Measurements from ENCODE around the gene CENPP.

CENPP gene

DNA sequence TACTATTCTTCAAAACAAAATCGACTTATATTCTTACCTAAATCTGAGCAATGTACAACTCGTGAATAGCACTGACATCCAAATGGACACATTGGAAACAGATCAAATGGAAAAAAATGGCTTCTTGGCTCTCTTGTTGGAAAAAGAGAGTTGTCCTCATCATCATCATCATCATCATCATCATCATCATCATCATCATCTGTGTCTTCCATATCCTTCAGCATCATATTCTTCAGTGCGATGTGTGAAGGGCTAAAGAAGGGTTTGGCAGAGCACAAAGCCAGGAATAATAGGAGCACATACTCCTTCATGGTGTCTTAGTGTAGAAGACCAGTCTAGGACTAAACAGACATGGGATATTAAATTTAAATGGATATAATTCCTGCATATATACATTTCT lies 148.8 kb downstream of the CENPP start:
- no peaks in the 10 kb centered on the region for H3K79me2 ChIP-seq (ENCODE audit: low read length)
- H3K9ac ChIP-seq (ENCODE audit: low read length) = no peak overlapping the region
- H3K27ac ChIP-seq (ENCODE audit: low read length) = no peak overlapping the region
- peaks cover 7% of the 10 kb centered on the region for H3K4me1 ChIP-seq (ENCODE audit: low read length)
- H3K9me3 ChIP-seq (ENCODE audit: insufficient read depth, low read length) = no peaks in the 10 kb centered on the region
- H4K20me1 ChIP-seq (ENCODE audit: insufficient read depth, low read length) = no peaks in the 10 kb centered on the region
- no peak overlapping the region for H2AFZ ChIP-seq (ENCODE audit: low read depth, low read length)
- no peak overlapping the region for H3K4me3 ChIP-seq (ENCODE audit: low read length)
- no peaks in the 10 kb centered on the region for H3K36me3 ChIP-seq (replicated peaks; ENCODE audit: low read depth, low read length)
- TF ChIP-seq EZH2phosphoT487 (IDR thresholded peaks at IDR 0.05; ENCODE audit: low read depth) = no peak
- TF ChIP-seq, protein P1, sequence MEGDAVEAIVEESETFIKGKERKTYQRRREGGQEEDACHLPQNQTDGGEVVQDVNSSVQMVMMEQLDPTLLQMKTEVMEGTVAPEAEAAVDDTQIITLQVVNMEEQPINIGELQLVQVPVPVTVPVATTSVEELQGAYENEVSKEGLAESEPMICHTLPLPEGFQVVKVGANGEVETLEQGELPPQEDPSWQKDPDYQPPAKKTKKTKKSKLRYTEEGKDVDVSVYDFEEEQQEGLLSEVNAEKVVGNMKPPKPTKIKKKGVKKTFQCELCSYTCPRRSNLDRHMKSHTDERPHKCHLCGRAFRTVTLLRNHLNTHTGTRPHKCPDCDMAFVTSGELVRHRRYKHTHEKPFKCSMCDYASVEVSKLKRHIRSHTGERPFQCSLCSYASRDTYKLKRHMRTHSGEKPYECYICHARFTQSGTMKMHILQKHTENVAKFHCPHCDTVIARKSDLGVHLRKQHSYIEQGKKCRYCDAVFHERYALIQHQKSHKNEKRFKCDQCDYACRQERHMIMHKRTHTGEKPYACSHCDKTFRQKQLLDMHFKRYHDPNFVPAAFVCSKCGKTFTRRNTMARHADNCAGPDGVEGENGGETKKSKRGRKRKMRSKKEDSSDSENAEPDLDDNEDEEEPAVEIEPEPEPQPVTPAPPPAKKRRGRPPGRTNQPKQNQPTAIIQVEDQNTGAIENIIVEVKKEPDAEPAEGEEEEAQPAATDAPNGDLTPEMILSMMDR (IDR thresholded peaks at IDR 0.05; ENCODE audit: low read depth, low read length) = no peak
- no peak overlapping the region for H3K4me2 ChIP-seq (ENCODE audit: low read length)
- H3K27me3 ChIP-seq (ENCODE audit: low read depth, low read length) = no peaks in the 10 kb centered on the region

DNA sequence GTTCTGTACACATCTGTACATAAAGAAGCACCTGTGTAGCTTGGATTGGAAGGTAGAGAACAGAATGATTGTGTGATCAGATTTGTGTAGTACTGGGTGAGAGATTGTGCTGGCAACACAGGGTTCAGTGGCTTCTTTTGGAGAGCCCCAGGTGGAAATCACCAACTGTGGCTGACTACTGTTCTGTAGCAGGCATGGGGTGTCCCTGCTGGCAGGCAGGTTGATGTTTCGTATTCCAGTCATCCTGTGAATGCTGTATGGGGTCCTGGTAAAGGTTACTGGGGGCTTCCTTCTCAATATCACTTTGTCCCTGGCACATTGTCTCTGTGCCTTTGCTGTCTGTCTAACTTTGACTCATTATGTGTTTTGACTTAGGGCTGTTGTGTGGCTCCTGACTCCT lies 151.2 kb downstream of the CENPP start:
- no peaks in the 10 kb centered on the region for H3K27me3 ChIP-seq (ENCODE audit: low read depth, low read length)
- no peak overlapping the region for H3K4me2 ChIP-seq (ENCODE audit: low read length)
- no peaks in the 10 kb centered on the region for H3K9me3 ChIP-seq (ENCODE audit: insufficient read depth, low read length)
- H3K4me1 ChIP-seq (ENCODE audit: low read length) = peaks cover 19% of the 10 kb centered on the region
- H3K27ac ChIP-seq (ENCODE audit: low read length) = no peak overlapping the region
- no peaks in the 10 kb centered on the region for H3K36me3 ChIP-seq (replicated peaks; ENCODE audit: low read depth, low read length)
- H4K20me1 ChIP-seq (ENCODE audit: insufficient read depth, low read length) = no peaks in the 10 kb centered on the region
- no peak overlapping the region for H3K9ac ChIP-seq (ENCODE audit: low read length)
- no peak overlapping the region for H2AFZ ChIP-seq (ENCODE audit: low read depth, low read length)
- no peak overlapping the region for H3K4me3 ChIP-seq (ENCODE audit: low read length)
- H3K79me2 ChIP-seq (ENCODE audit: low read length) = no peaks in the 10 kb centered on the region
- no peak for TF ChIP-seq EZH2phosphoT487 (IDR thresholded peaks at IDR 0.05; ENCODE audit: low read depth)

GRCh38 chr9:92478783-92479182 lies 153.0 kb downstream of the CENPP start:
- no peaks in the 10 kb centered on the region for H3K36me3 ChIP-seq (replicated peaks; ENCODE audit: low read depth, low read length)
- no peaks in the 10 kb centered on the region for H3K27me3 ChIP-seq (ENCODE audit: low read depth, low read length)
- no peak overlapping the region for H2AFZ ChIP-seq (ENCODE audit: low read depth, low read length)
- H3K9me3 ChIP-seq (ENCODE audit: insufficient read depth, low read length) = no peaks in the 10 kb centered on the region
- TF ChIP-seq, protein P1 (IDR thresholded peaks at IDR 0.05; ENCODE audit: low read depth, low read length) = no peak
- no peak for TF ChIP-seq EZH2phosphoT487 (IDR thresholded peaks at IDR 0.05; ENCODE audit: low read depth)
- no peak overlapping the region for H3K27ac ChIP-seq (ENCODE audit: low read length)
- no peak overlapping the region for H3K4me3 ChIP-seq (ENCODE audit: low read length)
- peaks cover 19% of the 10 kb centered on the region for H3K4me1 ChIP-seq (ENCODE audit: low read length)
- no peaks in the 10 kb centered on the region for H4K20me1 ChIP-seq (ENCODE audit: insufficient read depth, low read length)
- no peaks in the 10 kb centered on the region for H3K79me2 ChIP-seq (ENCODE audit: low read length)
- H3K4me2 ChIP-seq (ENCODE audit: low read length) = no peak overlapping the region
- H3K9ac ChIP-seq (ENCODE audit: low read length) = no peak overlapping the region

DNA sequence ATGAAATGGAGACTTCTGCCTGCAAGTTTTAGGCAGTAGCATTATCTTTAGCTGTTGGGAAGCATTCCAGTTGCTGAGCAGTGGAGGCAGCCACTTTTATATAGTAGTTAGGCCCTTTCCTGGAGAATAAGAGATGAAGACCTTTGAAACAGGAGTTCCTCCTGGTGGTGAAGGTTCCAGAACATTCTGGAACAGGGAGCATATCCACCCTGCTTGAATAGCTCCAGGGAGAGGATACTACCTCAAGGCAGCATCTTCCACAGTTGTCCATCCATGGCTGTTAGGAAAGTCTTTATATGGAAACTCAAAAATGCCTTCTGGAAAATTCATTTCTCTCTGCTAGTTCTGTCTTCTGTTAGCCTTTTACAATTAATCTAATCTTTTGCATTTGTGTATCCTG lies 153.6 kb downstream of the CENPP start:
- H3K36me3 ChIP-seq (replicated peaks; ENCODE audit: low read depth, low read length) = no peaks in the 10 kb centered on the region
- no peak overlapping the region for H3K4me2 ChIP-seq (ENCODE audit: low read length)
- no peaks in the 10 kb centered on the region for H3K79me2 ChIP-seq (ENCODE audit: low read length)
- TF ChIP-seq, protein P1 (IDR thresholded peaks at IDR 0.05; ENCODE audit: low read depth, low read length) = no peak
- TF ChIP-seq EZH2phosphoT487 (IDR thresholded peaks at IDR 0.05; ENCODE audit: low read depth) = no peak
- no peaks in the 10 kb centered on the region for H4K20me1 ChIP-seq (ENCODE audit: insufficient read depth, low read length)
- H3K27ac ChIP-seq (ENCODE audit: low read length) = no peak overlapping the region
- H3K9me3 ChIP-seq (ENCODE audit: insufficient read depth, low read length) = no peaks in the 10 kb centered on the region
- no peak overlapping the region for H3K4me3 ChIP-seq (ENCODE audit: low read length)
- H3K9ac ChIP-seq (ENCODE audit: low read length) = no peak overlapping the region
- no peak overlapping the region for H2AFZ ChIP-seq (ENCODE audit: low read depth, low read length)
- H3K4me1 ChIP-seq (ENCODE audit: low read length) = peaks cover 19% of the 10 kb centered on the region
- H3K27me3 ChIP-seq (ENCODE audit: low read depth, low read length) = no peaks in the 10 kb centered on the region

GRCh38 chr9:92480291-92480771 lies 154.6 kb downstream of the CENPP start:
- Histone ChIP-seq H3K4me1 (ENCODE audit: low read length) (peaks cover 19% of the 10 kb centered on the region), H2AFZ (ENCODE audit: low read depth, low read length) (no peak overlapping the region), H3K9ac (ENCODE audit: low read length) (no peak overlapping the region), H3K9me3 (ENCODE audit: insufficient read depth, low read length) (no peaks in the 10 kb centered on the region), H3K27me3 (ENCODE audit: low read depth, low read length) (no peaks in the 10 kb centered on the region), H4K20me1 (ENCODE audit: insufficient read depth, low read length) (no peaks in the 10 kb centered on the region), H3K79me2 (ENCODE audit: low read length) (no peaks in the 10 kb centered on the region), H3K4me3 (ENCODE audit: low read length) (no peak overlapping the region), H3K27ac (ENCODE audit: low read length) (no peak overlapping the region), H3K4me2 (ENCODE audit: low read length) (no peak overlapping the region), H3K36me3 (replicated peaks; ENCODE audit: low read depth, low read length) (no peaks in the 10 kb centered on the region)
- TF ChIP-seq, protein P1 (IDR thresholded peaks at IDR 0.05; ENCODE audit: low read depth, low read length) = no peak
- no peak for TF ChIP-seq EZH2phosphoT487 (IDR thresholded peaks at IDR 0.05; ENCODE audit: low read depth)
